Measurements from ENCODE around the gene CFAP126.

GRCh38 chr1:161367684-161368400 is at the start of gene CFAP126:
- TF ChIP-seq CTCF (IDR thresholded peaks at IDR 0.05) (peak; percentile 48), EZH2 (IDR thresholded peaks at IDR 0.05; ENCODE audit: borderline replicate concordance, insufficient read depth, low read depth, low read length, poor library complexity, severe bottlenecking) (no peak)

Measured in B cell (primary cell).